ENCODE data around the gene MXRA8.
"Not testable (repeated sequence)": the region's sequence is repeated elsewhere in the genome, so short reads cannot be mapped to it uniquely, and the experiment has no call there.

MXRA8 gene

GRCh38 chr1:1358433-1359271 lies at the start of gene MXRA8:
Gene MXRA8, minus strand, starts transcription at chr1:1358555. Its CDS starts 51 bp downstream, at chr1:1358504.
- peak in 2 of 10 donors; percentile 68 to 71 for DNase-seq
- intact Hi-C loops (cut with DNase I): no loop called here

- intact Hi-C loops (cut with DNase I): loop anchor here (2.0 kb wide), 1 partner anchor 33 kb away; the partner anchor contains the start of gene AURKAIP1
- peak in 3 of 10 donors; percentile 21 to 79 (median 74) for DNase-seq
Measured at GRCh38 chr1:1407636-1408318, 49.4 kb upstream of the MXRA8 start.

- DNase-seq: peak; percentile 91 to 99 (median 94)
- intact Hi-C loops (cut with DNase I): loop anchor here (2.0 kb wide), 1 partner anchor 32 kb away; the partner anchor contains the start of gene AURKAIP1
Measured at GRCh38 chr1:1406821-1407635, 48.7 kb upstream of the MXRA8 start, which contains the start of gene MRPL20. Gene MRPL20, minus strand, starts transcription at chr1:1407293. Its CDS starts 76 bp downstream, at chr1:1407217.

GRCh38 chr1:1406101-1406820 lies 47.9 kb upstream of the MXRA8 start:
- intact Hi-C loops (cut with DNase I): loop anchor here (2.0 kb wide), 1 partner anchor 31 kb away; the partner anchor contains the start of gene AURKAIP1
- peak in 3 of 10 donors; percentile 43 to 68 (median 59) for DNase-seq

GRCh38 chr1:1403653-1404052 lies 45.3 kb upstream of the MXRA8 start:
- intact Hi-C loops (cut with DNase I): no loop called here
- DNase-seq: peak in 2 of 10 donors; percentile 22 to 40

GRCh38 chr1:1402901-1403392 lies 44.6 kb upstream of the MXRA8 start:
- peak in 1 of 10 donors; percentile 26 for DNase-seq
- intact Hi-C loops (cut with DNase I): not testable (repeated sequence)

- intact Hi-C loops (cut with DNase I): no loop called here
- DNase-seq: peak in 4 of 10 donors; percentile 47 to 83 (median 70)
Measured at GRCh38 chr1:1402072-1402900, 43.9 kb upstream of the MXRA8 start.

GRCh38 chr1:1401457-1402010 lies 43.2 kb upstream of the MXRA8 start:
- intact Hi-C loops (cut with DNase I): no loop called here
- DNase-seq: peak in 3 of 10 donors; percentile 38 to 57 (median 49)

GRCh38 chr1:1400576-1401456 lies 42.5 kb upstream of the MXRA8 start:
- intact Hi-C loops (cut with DNase I): no loop called here
- peak in 3 of 10 donors; percentile 57 to 75 (median 62) for DNase-seq

GRCh38 chr1:1399872-1400575 lies 41.7 kb upstream of the MXRA8 start:
- DNase-seq: peak in 3 of 10 donors; percentile 46 to 68 (median 67)
- intact Hi-C loops (cut with DNase I): no loop called here

- intact Hi-C loops (cut with DNase I): no loop called here
- peak; percentile 98 to 100 (median 99) for DNase-seq
Measured at GRCh38 chr1:1399187-1399871, 41.0 kb upstream of the MXRA8 start, which contains the start of gene CCNL2. Gene CCNL2, minus strand, starts transcription at chr1:1399335. Its CDS starts 29 bp downstream, at chr1:1399306.

- intact Hi-C loops (cut with DNase I): no loop called here
- DNase-seq: peak in 2 of 10 donors; percentile 46 to 79
Measured at GRCh38 chr1:1398677-1399186, 40.4 kb upstream of the MXRA8 start.

- intact Hi-C loops (cut with DNase I): no loop called here
- DNase-seq: peak in 3 of 10 donors; percentile 16 to 35 (median 20)
Measured at GRCh38 chr1:1397839-1398523, 39.6 kb upstream of the MXRA8 start.

- intact Hi-C loops (cut with DNase I): no loop called here
- peak in 3 of 10 donors; percentile 5 to 67 (median 40) for DNase-seq
Measured at GRCh38 chr1:1395166-1395565, 36.8 kb upstream of the MXRA8 start.

- DNase-seq: peak in 3 of 10 donors; percentile 33 to 63 (median 39)
- intact Hi-C loops (cut with DNase I): no loop called here
Measured at GRCh38 chr1:1394116-1394515, 35.8 kb upstream of the MXRA8 start.

Data from posterior cingulate gyrus (tissue), 11 donors.